A549 (cell line): Measurements from ENCODE around the gene CCDC30. TPM values are rescaled to one million over a fixed set of nuclear protein-coding genes. Genes with fewer than 3 reads are reported as not detected.

Experiments
- ATAC-seq, 2 experiments: fragments of 200-7000 bp in 1 of 2; fragments of >200 bp in 1 of 2; cut with Nextera tagmentation in 1 of 2; cut with Tn5 transposase in 1 of 2; 3 replicates each; pipeline versions ENCODE4 v1.8.0 to v1.9.1; 2018 to 2020; ENCODE audit warnings: mild to moderate bottlenecking in 1 of 2, moderate library complexity in 1 of 2
- CTCF ChIA-PET: fragments of 300-600 bp; sonication (Branson Sonifier 250); formaldehyde crosslinking; extraction: SDS; loops from one replicate; lab custom pipeline; 2021; ENCODE audit warnings: antibody characterized with exemption, inconsistent platforms; lab: Yijun Ruan, JAX
- POLR2A ChIA-PET: fragments of 350-600 bp; formaldehyde crosslinking; extraction: SDS; loops from one replicate; lab custom pipeline; 2021; ENCODE audit warnings: antibody characterized with exemption, inconsistent platforms; lab: Yijun Ruan, JAX
- DNase-seq, 2 experiments: peaks; one replicate each; pipeline versions ENCODE4 v3.0.0 to v3.0.0-alpha.2; 2011 to 2016; ENCODE audit warnings: low read depth in 1 of 2, low spot score in 1 of 2
- FAIRE-seq: peaks from 2 replicates; lab custom pipeline; 2011; peaks lifted over from hg19 to GRCh38; lab: Jason Lieb, UNC
- H3K27ac ChIP-seq, 2 experiments: fragments of >200 bp; sonication (Bioruptor Twin); formaldehyde crosslinking; 3 replicates each; pipeline ENCODE4 v1.5.1; 2016 to 2017
- H3K4me1 ChIP-seq: fragments of >200 bp; sonication (Bioruptor Twin); formaldehyde crosslinking; 3 replicates; pipeline ENCODE4 v1.6.1; 2016
- H3K4me2 ChIP-seq: fragments of >200 bp; sonication (Bioruptor Twin); formaldehyde crosslinking; 3 replicates; pipeline ENCODE4 v1.6.1; 2016
- H3K4me3 ChIP-seq: fragments of >200 bp; sonication (Bioruptor Twin); formaldehyde crosslinking; 3 replicates; pipeline ENCODE4 v1.5.1; 2016
- H3K9me3 ChIP-seq: fragments of >200 bp; sonication (Bioruptor Twin); formaldehyde crosslinking; 3 replicates; pipeline ENCODE4 v1.6.1; 2016
- EHF ChIP-seq: fragments of 250-450 bp; sonication (Bioruptor Pico); IDR thresholded peaks from 2 replicates; pipeline ENCODE4 v1.5.0; 2020; ENCODE audit warnings: mild to moderate bottlenecking
- EHMT2 ChIP-seq: fragments of 200-600 bp; sonication (generic); IDR thresholded peaks from 2 replicates; pipeline ENCODE4 v1.6.1; 2016; ENCODE audit warnings: antibody characterized with exemption, low read depth, mild to moderate bottlenecking, moderate library complexity
- EP300 ChIP-seq, 2 experiments: fragments of >200 bp; sonication (Bioruptor Twin); formaldehyde crosslinking; IDR thresholded peaks; 2 replicates in 1 of 2; 3 replicates in 1 of 2; pipeline ENCODE4 v1.6.1; 2016 to 2017
- ESRRA ChIP-seq: fragments of 150-350 bp; IDR thresholded peaks from 2 replicates; pipeline ENCODE4 v1.6.1; 2014; ENCODE audit warnings: mild to moderate bottlenecking, low read length, borderline replicate concordance
- FOSB ChIP-seq: fragments of 250-450 bp; sonication (Bioruptor Pico); IDR thresholded peaks from 2 replicates; pipeline ENCODE4 v1.5.0; 2020; ENCODE audit warnings: mild to moderate bottlenecking, moderate library complexity
- FOSL2 ChIP-seq, 2 experiments: fragments of 450-650 bp in 1 of 2; fragments of >200 bp in 1 of 2; sonication (Bioruptor Twin) in 1 of 2; formaldehyde crosslinking; IDR thresholded peaks; 2 replicates each; pipeline versions ENCODE4 v1.5.0 to v1.6.1; 2016 to 2020; ENCODE audit warnings: mild to moderate bottlenecking in 1 of 2, moderate library complexity in 1 of 2
- FOXS1 ChIP-seq: fragments of 250-450 bp; sonication (Bioruptor Pico); IDR thresholded peaks from 2 replicates; pipeline ENCODE4 v1.5.0; 2020; ENCODE audit warnings: mild to moderate bottlenecking, moderate library complexity
- GATA3 ChIP-seq: IDR thresholded peaks from 2 replicates; pipeline ENCODE4 v1.6.1; 2012; ENCODE audit warnings: borderline replicate concordance
- HEYL ChIP-seq: fragments of 250-450 bp; sonication (Bioruptor Pico); IDR thresholded peaks from 2 replicates; pipeline ENCODE4 v1.8.0; 2021; ENCODE audit warnings: mild to moderate bottlenecking, moderate library complexity
- HOXB5 ChIP-seq: fragments of 250-450 bp; sonication (Bioruptor Pico); IDR thresholded peaks from 2 replicates; pipeline ENCODE4 v1.5.0; 2020; ENCODE audit warnings: mild to moderate bottlenecking, moderate library complexity
- MAFK ChIP-seq: fragments of 450-650 bp; IDR thresholded peaks from 2 replicates; pipeline ENCODE4 v1.6.1; 2014; ENCODE audit not compliant: partially characterized antibody
- MAX ChIP-seq: IDR thresholded peaks from 2 replicates; pipeline ENCODE4 v1.6.1; 2012
- RNF2 ChIP-seq: fragments of 200-600 bp; sonication (generic); IDR thresholded peaks from 2 replicates; pipeline ENCODE4 v1.6.1; 2016; ENCODE audit warnings: low read depth, mild to moderate bottlenecking, antibody characterized with exemption, moderate library complexity, borderline replicate concordance
- ZNF302 ChIP-seq: fragments of 250-450 bp; sonication (Bioruptor Pico); IDR thresholded peaks from 2 replicates; pipeline ENCODE4 v1.9.0; 2021; ENCODE audit warnings: inconsistent platforms, mild to moderate bottlenecking, moderate library complexity
- ZSCAN20 ChIP-seq: fragments of 250-450 bp; sonication (Bioruptor Pico); IDR thresholded peaks from 2 replicates; pipeline ENCODE4 v1.8.0; 2022; ENCODE audit warnings: mild to moderate bottlenecking, moderate library complexity
- WGBS: methylation state at CpG from one replicate; pipeline ENCODE4 v1.1.6; 2017; ENCODE audit errors: missing lambda C conversion rate; 5-methylcytosine and 5-hydroxymethylcytosine counted together
- polyA plus RNA-seq, 4 experiments: library from polyadenylated mRNA; depleted of rRNA in 3 of 4; stranded (reverse); fragments of >200 nt; fragmentation: RNase III in 1 of 4; extraction: RNeasy Plus Mini Kit Qiagen cat#74134 plus additional on column Dnase treatment in 1 of 4; gene quantifications; 2 replicates in 3 of 4; 3 replicates in 1 of 4; pipeline ENCODE4 v1.2.3, GENCODE V29; 2011 to 2017
- TF ChIP-seq, protein P1 (sequence below): fragments of 150-350 bp; IDR thresholded peaks from 2 replicates; pipeline ENCODE4 v1.6.1; 2014; ENCODE audit warnings: low read depth, mild to moderate bottlenecking, low read length

CCDC30 gene
- polyA plus RNA-seq, 2 of the 4 experiments (the other 2 are of a cell fraction) = 0.75 to 1.6 TPM

- peaks cover 49% of the 10 kb centered on the region for H3K4me1 ChIP-seq
- DNase-seq (peak in 1 of 2 experiments; percentile 42), FAIRE-seq (no peak), ATAC-seq (peak in 1 of 2 experiments; percentile 36; a peak in 3 of 6 replicates)
- H3K27ac ChIP-seq = peak overlapping the region in 1 of 2 experiments; percentile 98; a peak in 2 of 6 replicates
- H3K9me3 ChIP-seq = no peaks in the 10 kb centered on the region
- TF ChIP-seq MAX = no peak
- no peak for TF ChIP-seq EHMT2
- TF ChIP-seq, protein P1, sequence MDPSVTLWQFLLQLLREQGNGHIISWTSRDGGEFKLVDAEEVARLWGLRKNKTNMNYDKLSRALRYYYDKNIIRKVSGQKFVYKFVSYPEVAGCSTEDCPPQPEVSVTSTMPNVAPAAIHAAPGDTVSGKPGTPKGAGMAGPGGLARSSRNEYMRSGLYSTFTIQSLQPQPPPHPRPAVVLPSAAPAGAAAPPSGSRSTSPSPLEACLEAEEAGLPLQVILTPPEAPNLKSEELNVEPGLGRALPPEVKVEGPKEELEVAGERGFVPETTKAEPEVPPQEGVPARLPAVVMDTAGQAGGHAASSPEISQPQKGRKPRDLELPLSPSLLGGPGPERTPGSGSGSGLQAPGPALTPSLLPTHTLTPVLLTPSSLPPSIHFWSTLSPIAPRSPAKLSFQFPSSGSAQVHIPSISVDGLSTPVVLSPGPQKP = no peak
- no peak for TF ChIP-seq HEYL (CRISPR knock-in tag)
- TF ChIP-seq FOSB = no peak
- TF ChIP-seq ESRRA = no peak
- no peak for TF ChIP-seq RNF2
- H3K4me3 ChIP-seq = peak overlapping the region; percentile 94
- H3K4me2 ChIP-seq = peak overlapping the region; percentile 89
- ChIA-PET CTCF (no interaction called here), POLR2A (interaction anchor here (0.8 to 2.4 kb wide), 3 partner anchors 8 to 82 kb away, joined by 3 to 18 read pairs (median 4); partner anchors contain the start of genes C1orf50, P3H1 and PPIH)
- 7% methylated on average over 3 of the region's 5 CpGs for WGBS
Measured at GRCh38 chr1:42684139-42684538, 221.1 kb downstream of the CCDC30 start.

DNA sequence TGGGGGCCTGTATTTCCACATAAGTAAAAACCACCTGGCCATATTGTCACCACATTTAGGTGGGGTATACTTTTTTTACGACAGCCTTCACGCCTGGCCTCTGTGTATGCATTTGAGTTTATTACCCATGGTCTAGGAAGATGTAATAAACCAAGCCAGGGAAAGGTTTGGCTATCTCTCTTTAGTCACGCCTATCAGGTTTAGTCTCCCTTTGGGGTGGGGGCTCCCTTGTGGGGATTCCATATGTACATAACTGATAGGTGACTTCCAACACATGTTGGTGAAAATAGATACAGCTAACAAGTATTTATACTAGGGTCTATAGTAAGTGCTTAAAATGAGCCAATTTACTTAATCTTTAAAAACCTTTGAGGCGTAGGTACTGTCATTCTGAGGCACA lies 223.3 kb downstream of the CCDC30 start:
- Histone ChIP-seq H3K4me1 (peaks cover 65% of the 10 kb centered on the region), H3K9me3 (no peaks in the 10 kb centered on the region), H3K27ac (no peak overlapping the region), H3K4me2 (peak overlapping the region; percentile 89), H3K4me3 (no peak overlapping the region)
- no peak for ATAC-seq
- no peak for DNase-seq
- ChIA-PET CTCF (no interaction called here), POLR2A (no interaction called here)
- WGBS = 87% methylated on average over 4 of the region's 4 CpGs
- FAIRE-seq = no peak
- no peak for TF ChIP-seq FOXS1 (CRISPR knock-in tag)
- TF ChIP-seq MAX = no peak

- ChIA-PET CTCF (no interaction called here), POLR2A (interaction anchor here (0.7 kb wide), 1 partner anchor 14 kb away, joined by 3 read pairs; no protein-coding TSS in a partner anchor)
- H3K4me3 ChIP-seq = no peak overlapping the region
- H3K27ac ChIP-seq = no peak overlapping the region
- H3K4me2 ChIP-seq = peak overlapping the region; percentile 13; the same call in 1 of the 3 replicates
- peaks cover 78% of the 10 kb centered on the region for H3K4me1 ChIP-seq
- WGBS = 80% methylated on average over 3 of the region's 3 CpGs
- ATAC-seq = no peak
- no peak for TF ChIP-seq HOXB5 (CRISPR knock-in tag)
- no peak for TF ChIP-seq ZSCAN20 (CRISPR knock-in tag)
- TF ChIP-seq GATA3 = no peak
- TF ChIP-seq EHF (CRISPR knock-in tag) = no peak
- no peak for TF ChIP-seq MAFK
- TF ChIP-seq EP300 (IDR thresholded peaks at IDR 0.05) = no peak
- no peak for TF ChIP-seq FOSL2 (IDR thresholded peaks at IDR 0.05)
- TF ChIP-seq FOSL2 (CRISPR knock-in tag; IDR thresholded peaks at IDR 0.05) = no peak
- TF ChIP-seq ZNF302 (CRISPR knock-in tag) = no peak
- TF ChIP-seq, protein P1 = no peak
- H3K9me3 ChIP-seq = no peaks in the 10 kb centered on the region
- no peak for DNase-seq
- no peak for FAIRE-seq
Measured at GRCh38 chr1:42689912-42690311, 226.8 kb downstream of the CCDC30 start.
